Left lung (tissue), 10 donors: ENCODE results near the gene SORCS1. TPM values are rescaled to one million over a fixed set of nuclear protein-coding genes. Genes with fewer than 3 reads are reported as not detected.
A peak's percentile ranks its signal among the peaks of the same experiment; 100 is the strongest.

ENCODE experiments used
- ATAC-seq: fragments of 200-7000 bp; cut with Tn5 transposase; one replicate; pipeline ENCODE4 v1.9.1; 2020; ENCODE audit warnings: moderate library complexity
- DNase-seq, 4 donors: peaks; one replicate each; pipeline ENCODE4 v3.0.0-alpha.2; 2013 to 2020
- H3K27ac ChIP-seq, 2 donors: fragments of 200-600 bp; sonication (generic) in 1 of 2; one replicate each; pipeline versions ENCODE4 v1.5.0 to v1.8.0; 2020 to 2021
- H3K27me3 ChIP-seq, 2 donors: fragments of 200-600 bp; sonication (generic) in 1 of 2; one replicate each; pipeline versions ENCODE4 v1.5.0 to v1.8.0; 2020 to 2021
- H3K36me3 ChIP-seq, 2 donors: fragments of 200-600 bp; sonication (generic) in 1 of 2; one replicate each; pipeline versions ENCODE4 v1.5.0 to v1.8.0; 2020 to 2021
- H3K4me1 ChIP-seq, 2 donors: fragments of 200-600 bp; one replicate each; pipeline ENCODE4 v1.8.0; 2021
- H3K4me3 ChIP-seq, 2 donors: fragments of 200-600 bp; sonication (generic) in 1 of 2; one replicate each; pipeline versions ENCODE4 v1.5.0 to v1.8.0; 2020 to 2021; ENCODE audit warnings: mild to moderate bottlenecking in 1 of 2
- H3K9me3 ChIP-seq, 2 donors: fragments of 200-600 bp; sonication (generic) in 1 of 2; one replicate each; pipeline versions ENCODE4 v1.5.0 to v1.8.0; 2020 to 2021
- intact Hi-C, 2 donors: fragments of 100-400 bp; cut with DNase I; formaldehyde crosslinking; loops; one replicate each; pipeline versions ENCODE4 v1.11.2 to v1.14.2; 2022
- polyA plus RNA-seq, 6 donors: library from polyadenylated mRNA; unstranded; fragments of 120-200 nt; gene quantifications; one replicate each; pipeline ENCODE4 v1.2.1, GENCODE V29; 2013; ENCODE audit not compliant: insufficient read length in 6 of 6
- total RNA-seq, 2 donors: library from RNA; stranded (reverse); fragmentation: NEBNext Ultra II Directional; extraction: Animal tissue kit (Norgen Biotek cat#: 25700); gene quantifications; one replicate each; pipeline ENCODE4 v1.2.1, GENCODE V29; 2021
- TF ChIP-seq, protein P1 (sequence below), 2 donors: fragments of 200-600 bp; sonication (generic) in 1 of 2; IDR thresholded peaks; one replicate each; pipeline versions ENCODE4 v1.5.0 to v1.8.0; 2021; ENCODE audit warnings: antibody characterized with exemption in 2 of 2
- donor health status: DM: no; HTN: yes; CAD: no.
- donor health status: DM: no; HTN: no; CAD: no.

Gene SORCS1
- total and polyA plus RNA-seq, 8 donors: 0.03 to 0.72 (median 0.21) TPM

DNA sequence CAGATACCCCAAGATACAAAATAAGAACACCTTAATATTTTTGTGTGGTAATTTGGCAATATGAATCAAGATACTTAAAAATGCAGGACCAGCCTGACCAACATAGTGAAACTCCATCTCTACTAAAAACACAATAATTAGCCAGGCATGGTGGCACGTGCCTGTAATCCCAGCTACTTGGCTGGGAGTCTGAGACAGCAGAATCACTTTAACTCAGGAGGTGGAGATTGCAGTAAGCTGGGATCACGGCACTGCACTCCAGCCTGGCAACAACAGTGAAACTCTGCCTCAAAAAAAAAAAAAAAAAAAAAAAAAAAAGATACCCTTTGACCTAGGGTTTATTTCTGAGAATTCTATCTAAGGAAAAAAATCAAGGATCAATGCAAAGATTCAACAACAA lies 450.7 kb downstream of the SORCS1 start:
- ATAC-seq: no peak
- TF ChIP-seq, protein P1, sequence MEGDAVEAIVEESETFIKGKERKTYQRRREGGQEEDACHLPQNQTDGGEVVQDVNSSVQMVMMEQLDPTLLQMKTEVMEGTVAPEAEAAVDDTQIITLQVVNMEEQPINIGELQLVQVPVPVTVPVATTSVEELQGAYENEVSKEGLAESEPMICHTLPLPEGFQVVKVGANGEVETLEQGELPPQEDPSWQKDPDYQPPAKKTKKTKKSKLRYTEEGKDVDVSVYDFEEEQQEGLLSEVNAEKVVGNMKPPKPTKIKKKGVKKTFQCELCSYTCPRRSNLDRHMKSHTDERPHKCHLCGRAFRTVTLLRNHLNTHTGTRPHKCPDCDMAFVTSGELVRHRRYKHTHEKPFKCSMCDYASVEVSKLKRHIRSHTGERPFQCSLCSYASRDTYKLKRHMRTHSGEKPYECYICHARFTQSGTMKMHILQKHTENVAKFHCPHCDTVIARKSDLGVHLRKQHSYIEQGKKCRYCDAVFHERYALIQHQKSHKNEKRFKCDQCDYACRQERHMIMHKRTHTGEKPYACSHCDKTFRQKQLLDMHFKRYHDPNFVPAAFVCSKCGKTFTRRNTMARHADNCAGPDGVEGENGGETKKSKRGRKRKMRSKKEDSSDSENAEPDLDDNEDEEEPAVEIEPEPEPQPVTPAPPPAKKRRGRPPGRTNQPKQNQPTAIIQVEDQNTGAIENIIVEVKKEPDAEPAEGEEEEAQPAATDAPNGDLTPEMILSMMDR (IDR thresholded peaks at IDR 0.05): no peak
- H3K27ac ChIP-seq: no peak overlapping the region
- H3K36me3 ChIP-seq: no peaks in the 10 kb centered on the region
- H3K4me3 ChIP-seq: no peak overlapping the region
- no peak for DNase-seq
- no peaks in the 10 kb centered on the region for H3K9me3 ChIP-seq
- H3K27me3 ChIP-seq: no peaks in the 10 kb centered on the region
- intact Hi-C loops: no loop called here
- no peaks in the 10 kb centered on the region for H3K4me1 ChIP-seq

DNA sequence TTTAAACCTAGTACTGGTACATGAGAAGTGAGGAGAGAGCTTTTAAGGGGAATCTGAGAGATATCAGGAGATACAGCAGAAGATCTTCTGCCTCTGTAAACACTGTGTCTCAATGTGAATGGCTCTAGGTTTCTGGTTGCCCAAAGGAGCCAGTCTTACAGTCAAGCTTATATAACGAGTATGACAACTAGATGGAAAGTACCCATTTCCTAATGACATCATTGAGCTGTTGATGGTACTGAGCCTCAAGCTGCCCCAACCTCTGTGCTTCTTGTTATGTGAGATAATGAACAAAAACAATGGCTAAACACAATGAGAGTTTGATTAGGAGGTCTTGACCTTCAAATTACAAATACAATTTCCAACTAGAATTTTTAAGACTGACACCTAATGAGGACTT lies 451.5 kb downstream of the SORCS1 start:
- DNase-seq: no peak
- Histone ChIP-seq H3K27ac (no peak overlapping the region), H3K36me3 (no peaks in the 10 kb centered on the region), H3K4me1 (no peaks in the 10 kb centered on the region), H3K9me3 (no peaks in the 10 kb centered on the region), H3K4me3 (no peak overlapping the region), H3K27me3 (no peaks in the 10 kb centered on the region)
- intact Hi-C loops: no loop called here
- ATAC-seq: no peak
- TF ChIP-seq, protein P1 (IDR thresholded peaks at IDR 0.05): no peak

DNA sequence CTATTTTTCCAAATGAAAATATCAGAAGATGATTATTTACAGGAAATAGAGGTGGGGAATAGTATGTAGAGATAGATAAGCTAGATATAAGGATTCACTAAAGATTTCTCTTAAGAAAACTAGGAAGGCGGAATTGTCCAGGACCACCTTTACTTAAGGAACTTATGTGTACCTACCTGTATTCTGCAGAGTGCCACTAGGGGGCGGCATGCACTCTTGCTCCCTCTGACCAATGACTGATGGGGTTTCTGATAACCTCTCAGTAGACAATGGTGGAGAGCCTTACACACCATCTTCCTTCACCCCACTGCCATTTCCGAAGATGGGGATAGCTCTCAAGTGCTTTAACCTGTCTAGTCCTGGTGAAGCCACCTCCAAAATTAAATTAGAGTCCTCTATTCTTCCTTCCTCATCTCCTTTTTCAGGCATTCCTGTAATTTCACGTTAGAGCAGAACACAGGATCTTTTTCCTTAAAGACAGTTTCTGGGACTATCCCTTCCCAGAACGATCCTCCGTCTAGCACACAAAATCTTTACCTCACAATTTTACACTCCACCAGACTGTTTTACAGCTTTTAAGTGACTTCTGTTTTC lies 453.1 kb downstream of the SORCS1 start:
- DNase-seq (no peak), ATAC-seq (peak; percentile 80)
- intact Hi-C loops: no loop called here
- Histone ChIP-seq H3K27me3 (no peaks in the 10 kb centered on the region), H3K4me1 (no peaks in the 10 kb centered on the region), H3K27ac (no peak overlapping the region), H3K4me3 (no peak overlapping the region), H3K36me3 (no peaks in the 10 kb centered on the region), H3K9me3 (no peaks in the 10 kb centered on the region)
- TF ChIP-seq, protein P1 (IDR thresholded peaks at IDR 0.05): peak; percentile 53 to 61

DNA sequence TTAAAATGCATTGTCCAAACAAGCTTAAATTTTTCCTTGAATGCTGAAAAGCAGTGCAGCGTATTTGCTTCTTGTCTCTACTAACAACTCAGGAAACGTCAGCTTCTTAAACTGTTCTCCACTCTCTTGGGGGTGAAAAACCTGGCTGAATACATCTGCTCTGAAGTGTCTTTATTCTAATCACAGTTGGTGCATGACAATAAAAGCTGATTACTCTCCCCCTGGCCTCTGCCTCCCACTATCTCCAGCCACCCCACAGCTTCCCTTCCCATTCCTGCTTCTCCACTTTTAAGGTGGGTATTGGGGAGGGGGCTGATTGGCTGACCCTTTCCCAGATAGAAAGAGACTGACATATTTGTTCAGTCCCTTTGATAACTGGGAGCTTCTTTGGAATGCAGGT lies 456.0 kb downstream of the SORCS1 start:
- TF ChIP-seq, protein P1 (IDR thresholded peaks at IDR 0.05): no peak
- H3K4me1 ChIP-seq: no peaks in the 10 kb centered on the region
- no peaks in the 10 kb centered on the region for H3K36me3 ChIP-seq
- H3K27me3 ChIP-seq: peaks cover 0 to 6% of the 10 kb centered on the region in 2 donors
- no peak for ATAC-seq
- intact Hi-C loops: no loop called here
- no peak overlapping the region for H3K4me3 ChIP-seq
- no peaks in the 10 kb centered on the region for H3K9me3 ChIP-seq
- H3K27ac ChIP-seq: no peak overlapping the region
- no peak for DNase-seq

DNA sequence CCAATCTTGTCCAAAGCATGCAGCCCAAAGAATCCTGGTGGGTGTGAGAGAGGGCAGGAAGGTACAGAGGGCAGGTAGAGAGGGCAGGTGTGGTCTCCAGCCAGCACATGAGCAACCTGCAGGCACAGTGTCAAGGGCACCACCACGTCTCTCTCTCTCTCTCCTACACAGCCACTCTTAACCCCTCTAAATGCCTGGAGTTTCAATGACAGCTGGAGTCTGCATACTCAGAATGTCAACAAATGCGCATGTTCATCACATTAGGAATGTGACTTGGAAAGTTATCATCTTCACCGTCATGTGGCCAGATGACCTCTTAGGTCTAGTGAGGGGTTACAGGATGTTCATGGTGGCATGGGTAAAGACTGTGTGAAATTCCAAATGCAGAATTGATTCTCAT lies 456.8 kb downstream of the SORCS1 start:
- Histone ChIP-seq H3K27ac (no peak overlapping the region), H3K36me3 (no peaks in the 10 kb centered on the region), H3K4me1 (no peaks in the 10 kb centered on the region), H3K27me3 (peaks cover 0 to 6% of the 10 kb centered on the region in 2 donors), H3K4me3 (no peak overlapping the region), H3K9me3 (no peaks in the 10 kb centered on the region)
- intact Hi-C loops: no loop called here
- no peak for DNase-seq
- TF ChIP-seq, protein P1 (IDR thresholded peaks at IDR 0.05): no peak
- ATAC-seq: no peak
